Breast epithelium (tissue), 3 donors: ENCODE results near the gene TBL3.

ENCODE experiments used
- CTCF ChIP-seq, 3 donors: fragments of 450-650 bp; IDR thresholded peaks; one replicate each; pipeline ENCODE4 v1.5.1; 2016 to 2017; ENCODE audit warnings: antibody characterized with exemption in 3 of 3, mild to moderate bottlenecking in 3 of 3, moderate library complexity in 3 of 3
- POLR2A ChIP-seq: fragments of 450-650 bp; IDR thresholded peaks from one replicate; pipeline ENCODE4 v1.6.1; 2016; ENCODE audit warnings: antibody characterized with exemption, mild to moderate bottlenecking, moderate library complexity
- POLR2AphosphoS5 ChIP-seq, 3 donors: sonication (generic); formaldehyde crosslinking; IDR thresholded peaks; one replicate each; pipeline ENCODE4 v1.6.1; 2017; ENCODE audit warnings: antibody characterized with exemption in 3 of 3

- TF ChIP-seq POLR2A: no peak
- no peak for TF ChIP-seq CTCF (IDR thresholded peaks at IDR 0.05)
- no peak for TF ChIP-seq POLR2AphosphoS5 (IDR thresholded peaks at IDR 0.05)
These were observed 8.9 kb downstream of the TBL3 start for GRCh38 chr16:1980770-1981087.
